GM12878 (cell line): ENCODE measurements around the gene CCNH. TPM values are rescaled to one million over a fixed set of nuclear protein-coding genes. Genes with fewer than 3 reads are reported as not detected.

Source experiments
- ATAC-seq: fragments of 200-7000 bp; cut with Tn5 transposase; 3 replicates; pipeline ENCODE4 v1.9.1; 2020; ENCODE audit warnings: mild to moderate bottlenecking, moderate library complexity
- Bru-seq: library from RNA; stranded (reverse); fragments of 400-500 nt; gene quantifications from one replicate; lab custom pipeline; 2021; lab: Mats Ljungman, UMichigan
- BruChase-seq, 2 experiments: library from RNA; stranded (reverse); fragments of 400-500 nt; gene quantifications; one replicate each; lab custom pipeline; 2021; lab: Mats Ljungman, UMichigan
- BruUV-seq: library from RNA; stranded (reverse); fragments of 400-500 nt; replicated peaks from 2 replicates; lab custom pipeline; 2021; lab: Mats Ljungman, UMichigan
- CTCF ChIA-PET: fragments of 300-600 bp; sonication (Branson Sonifier 250); formaldehyde crosslinking; extraction: SDS; loops from one replicate; lab custom pipeline; 2021; ENCODE audit warnings: inconsistent platforms; lab: Yijun Ruan, JAX
- POLR2A ChIA-PET: fragments of 350-600 bp; formaldehyde crosslinking; extraction: SDS; loops from one replicate; lab custom pipeline; 2021; ENCODE audit warnings: inconsistent platforms; lab: Charles Lee
- RAD21 ChIA-PET: fragments of 300-600 bp; sonication (Branson Sonifier 250); formaldehyde crosslinking; loops from one replicate; lab custom pipeline; 2023; ENCODE audit warnings: antibody characterized with exemption; ENCODE audit not compliant: unreplicated experiment; lab: Charles Lee
- SMC1A ChIA-PET: fragments of 300-600 bp; sonication (Branson Sonifier 250); formaldehyde crosslinking; loops from one replicate; lab custom pipeline; 2023; ENCODE audit not compliant: unreplicated experiment, uncharacterized antibody; lab: Charles Lee
- DNase-seq: peaks from one replicate; pipeline ENCODE4 v3.0.0-alpha.2; 2011; ENCODE audit warnings: low read depth, low spot score
- FAIRE-seq: peaks from 3 replicates; lab custom pipeline; 2011; peaks lifted over from hg19 to GRCh38; lab: Jason Lieb, UNC
- H2AFZ ChIP-seq: 2 replicates; pipeline ENCODE4 v1.6.0; 2011; ENCODE audit warnings: low read depth, low read length, control low read depth; ENCODE audit not compliant: control insufficient read depth
- H3K27ac ChIP-seq: 2 replicates; pipeline ENCODE4 v1.5.1; 2011; ENCODE audit warnings: control low read depth; ENCODE audit not compliant: control insufficient read depth, insufficient read depth
- H3K27me3 ChIP-seq, 2 experiments: replicated peaks in 1 of 2; 2 replicates each; pipeline versions ENCODE4 v1.6.0 to v1.6.1; 2011; ENCODE audit warnings: low read length in 1 of 2; ENCODE audit not compliant: control insufficient read depth in 2 of 2, insufficient read depth in 2 of 2
- H3K36me3 ChIP-seq, 2 experiments: 2 replicates each; pipeline ENCODE4 v1.5.1; 2011; ENCODE audit warnings: low read length in 1 of 2; ENCODE audit not compliant: control insufficient read depth in 2 of 2, insufficient read depth in 2 of 2
- H3K4me1 ChIP-seq: 2 replicates; pipeline ENCODE4 v1.6.1; 2011; ENCODE audit warnings: mild to moderate bottlenecking, low read length, moderate library complexity, mixed read lengths; ENCODE audit not compliant: control insufficient read depth, insufficient read depth
- H3K4me2 ChIP-seq: 2 replicates; pipeline ENCODE4 v1.6.0; 2011; ENCODE audit warnings: control low read depth; ENCODE audit not compliant: control insufficient read depth, insufficient read depth
- H3K4me3 ChIP-seq: fragments of 200-600 bp; sonication (generic); 2 replicates; pipeline ENCODE4 v1.5.1; 2016
- H3K79me2 ChIP-seq: 2 replicates; pipeline ENCODE4 v1.6.0; 2011; ENCODE audit warnings: low read length; ENCODE audit not compliant: control insufficient read depth, insufficient read depth
- H3K9ac ChIP-seq: 2 replicates; pipeline ENCODE4 v1.8.0; 2011; ENCODE audit warnings: low read length, control low read depth, mixed read lengths; ENCODE audit not compliant: control insufficient read depth, insufficient read depth
- H3K9me3 ChIP-seq: replicated peaks from 3 replicates; pipeline ENCODE4 v1.5.1; 2011; ENCODE audit warnings: mild to moderate bottlenecking, low read length; ENCODE audit not compliant: control insufficient read depth, insufficient read depth
- H4K20me1 ChIP-seq: 2 replicates; pipeline ENCODE4 v1.6.0; 2011; ENCODE audit not compliant: control insufficient read depth, insufficient read depth
- CREB1 ChIP-seq: IDR thresholded peaks from 2 replicates; pipeline ENCODE4 v1.6.1; 2012; ENCODE audit warnings: low read depth, mild to moderate bottlenecking, inconsistent platforms
- ESRRA ChIP-seq: IDR thresholded peaks from 2 replicates; pipeline ENCODE4 v1.6.1; 2012; ENCODE audit warnings: mild to moderate bottlenecking, low read length, improper control_type of control experiment
- ETV6 ChIP-seq, 2 experiments: fragments of 450-650 bp in 1 of 2; IDR thresholded peaks in 1 of 2; conservative IDR thresholded peaks in 1 of 2; 2 replicates each; pipeline ENCODE4 v1.6.1; 2014; ENCODE audit warnings: antibody characterized with exemption in 1 of 2, borderline replicate concordance in 1 of 2, low read depth in 1 of 2, mild to moderate bottlenecking in 1 of 2, moderate library complexity in 1 of 2
- HDGF ChIP-seq: fragments of 450-650 bp; IDR thresholded peaks from 2 replicates; pipeline ENCODE4 v1.6.1; 2016; ENCODE audit warnings: antibody characterized with exemption
- NFXL1 ChIP-seq: fragments of 450-650 bp; IDR thresholded peaks from 2 replicates; pipeline ENCODE4 v1.6.1; 2017; ENCODE audit warnings: antibody characterized with exemption, mild to moderate bottlenecking, borderline replicate concordance
- PAX8 ChIP-seq: fragments of 450-650 bp; IDR thresholded peaks from 2 replicates; pipeline ENCODE4 v1.6.1; 2017; ENCODE audit warnings: mild to moderate bottlenecking, moderate library complexity
- YY1 ChIP-seq: IDR thresholded peaks from 2 replicates; pipeline ENCODE4 v1.6.1; 2011; ENCODE audit warnings: low read depth, mild to moderate bottlenecking, low read length
- ZBED1 ChIP-seq: IDR thresholded peaks from 2 replicates; pipeline ENCODE4 v1.6.1; 2016; ENCODE audit warnings: borderline replicate concordance
- WGBS: methylation state at CpG from one replicate; pipeline ENCODE4 v1.1.6; 2016; ENCODE audit warnings: low lambda C conversion rate; ENCODE audit not compliant: insufficient replicate concordance, insufficient coverage; ENCODE audit errors: missing lambda C conversion rate; 5-methylcytosine and 5-hydroxymethylcytosine counted together
- in situ Hi-C: fragments of 300-500 bp; cut with MboI; formaldehyde crosslinking; loops from 9 replicates; pipeline ENCODE4 v1.14.3; 2018; ENCODE audit warnings: mixed read lengths
- intact Hi-C: fragments of 100-400 bp; cut with micrococcal nuclease; formaldehyde crosslinking; loops from one replicate; pipeline ENCODE4 v1.14.2; 2022; ENCODE audit not compliant: unreplicated experiment
- long read RNA-seq, 2 experiments: library from polyadenylated mRNA; unstranded; transcript quantifications; one replicate each; pipeline ENCODE4 v2.0.0, GENCODE V29; 2019 to 2020
- polyA minus RNA-seq, 3 experiments: library from RNA; depleted of rRNA, polyadenylated mRNA; stranded (reverse); fragments of >200 nt; gene quantifications; 2 replicates each; pipeline ENCODE4 v1.2.3, GENCODE V29; 2011
- polyA plus RNA-seq, 11 experiments: library from polyadenylated mRNA; depleted of rRNA in 4 of 11; unstranded in 6 of 11; stranded (reverse) in 5 of 11; fragments of >200 nt; fragmentation: Nextera tagmentation in 4 of 11; fragmentation: Illumina TruSeq in 1 of 11; extraction: Ambion mirVana in 4 of 11; extraction: Trizol in 1 of 11; gene quantifications; 1 replicate in 1 of 11; 2 replicates in 10 of 11; pipeline versions ENCODE4 v1.2.1 to v1.2.3, GENCODE V29; 2011 to 2016; ENCODE audit warnings: inconsistent platforms in 2 of 11, missing spikeins in 2 of 11, low read depth in 1 of 11
- total RNA-seq, 4 experiments: library from RNA; depleted of rRNA in 3 of 4; stranded (reverse); fragments of >200 nt in 3 of 4; fragmentation: Illumina TruSeq in 1 of 4; extraction: Trizol in 1 of 4; gene quantifications; 2 replicates each; pipeline versions ENCODE4 v1.2.1 to v1.2.3, GENCODE V29; 2013 to 2021
- TF ChIP-seq, protein P1 (sequence below): fragments of 450-650 bp; IDR thresholded peaks from 2 replicates; pipeline ENCODE4 v1.6.1; 2017; ENCODE audit warnings: mild to moderate bottlenecking
- TF ChIP-seq, protein P2 (sequence below): fragments of 450-650 bp; IDR thresholded peaks from 2 replicates; pipeline ENCODE4 v1.6.1; 2017; ENCODE audit warnings: low read depth, mild to moderate bottlenecking, moderate library complexity
- TF ChIP-seq, protein P3 (sequence below): fragments of 450-650 bp; IDR thresholded peaks from 2 replicates; pipeline ENCODE4 v1.6.1; 2017; ENCODE audit warnings: mild to moderate bottlenecking, low read depth, inconsistent platforms; ENCODE audit not compliant: poor library complexity, severe bottlenecking

Gene CCNH
- total RNA-seq (2013; cell fraction: nucleolus; rRNA removed), result 238 and 249 TPM in 2 replicates
- total RNA-seq (2014; rRNA removed), result 77.2 and 88.9 TPM in 2 replicates
- 92.5 and 94.5 TPM in 2 replicates for total RNA-seq (2014; rRNA removed; fragmentation: Illumina TruSeq; extraction: Trizol)
- total RNA-seq (2021), result 43.9 and 46.8 TPM in 2 replicates
- 20.0 TPM for polyA plus RNA-seq (2011; ENCODE audit: low read depth)
- polyA plus RNA-seq (2011; rRNA removed), result 73.8 and 103 TPM in 2 replicates
- 44.3 and 45.5 TPM in 2 replicates for polyA plus RNA-seq (2011; cell fraction: cytosol; rRNA removed)
- polyA plus RNA-seq (2011; cell fraction: nucleus; rRNA removed), result 64.4 and 64.6 TPM in 2 replicates
- polyA plus RNA-seq (2012), result 36.2 and 37.1 TPM in 2 replicates
- polyA plus RNA-seq (2014; fragmentation: Illumina TruSeq; extraction: Trizol), result 85.5 and 102 TPM in 2 replicates
- 100 to 1,000 TPM; 110 to 116 TPM for polyA plus RNA-seq (2014; fragmentation: Nextera tagmentation; extraction: Ambion mirVana)
- 61.4 and 72.7 TPM in 2 replicates for polyA plus RNA-seq (2014; rRNA removed)
- polyA plus RNA-seq (2016; fragmentation: Nextera tagmentation; extraction: Ambion mirVana), result 10 to 100 TPM; 76.5 to 88.3 TPM
- 105 and 113 TPM in 2 replicates for polyA minus RNA-seq (2011; rRNA and poly(A)+ RNA removed)
- 16.3 and 31.5 TPM in 2 replicates for polyA minus RNA-seq (2011; cell fraction: cytosol; rRNA and poly(A)+ RNA removed)
- 155 and 236 TPM in 2 replicates for polyA minus RNA-seq (2011; cell fraction: nucleus; rRNA and poly(A)+ RNA removed)
- percentile 95 among the genes with signal in this experiment for Bru-seq, nascent RNA
- percentile 73 among the genes with signal in this experiment for BruChase-seq, experiment 1, labeled RNA remaining after a 6-hour chase
- BruChase-seq, experiment 2, labeled RNA remaining after a 2-hour chase, result percentile 82 among the genes with signal in this experiment
- long read RNA-seq, experiment 1, transcript CCNH-201 (9 exons, 1,378 nt), result major isoform, 42 of 49 reads
- long read RNA-seq, experiment 1, partial matches to known transcripts, result 0 of 49 reads
- long read RNA-seq, experiment 1, other reads (novel, unspliced or antisense), result 5 of 49 reads
- long read RNA-seq, experiment 2, transcript CCNH-201 (9 exons, 1,378 nt), result major isoform, 222 of 286 reads
- long read RNA-seq, experiment 2, transcript CCNH-203 (9 exons, 1,497 nt), result minor isoform, 18 of 286 reads
- long read RNA-seq, experiment 2, partial matches to known transcripts, result 8 of 286 reads
- long read RNA-seq, experiment 2, other reads (novel, unspliced or antisense), result 37 of 286 reads

DNA sequence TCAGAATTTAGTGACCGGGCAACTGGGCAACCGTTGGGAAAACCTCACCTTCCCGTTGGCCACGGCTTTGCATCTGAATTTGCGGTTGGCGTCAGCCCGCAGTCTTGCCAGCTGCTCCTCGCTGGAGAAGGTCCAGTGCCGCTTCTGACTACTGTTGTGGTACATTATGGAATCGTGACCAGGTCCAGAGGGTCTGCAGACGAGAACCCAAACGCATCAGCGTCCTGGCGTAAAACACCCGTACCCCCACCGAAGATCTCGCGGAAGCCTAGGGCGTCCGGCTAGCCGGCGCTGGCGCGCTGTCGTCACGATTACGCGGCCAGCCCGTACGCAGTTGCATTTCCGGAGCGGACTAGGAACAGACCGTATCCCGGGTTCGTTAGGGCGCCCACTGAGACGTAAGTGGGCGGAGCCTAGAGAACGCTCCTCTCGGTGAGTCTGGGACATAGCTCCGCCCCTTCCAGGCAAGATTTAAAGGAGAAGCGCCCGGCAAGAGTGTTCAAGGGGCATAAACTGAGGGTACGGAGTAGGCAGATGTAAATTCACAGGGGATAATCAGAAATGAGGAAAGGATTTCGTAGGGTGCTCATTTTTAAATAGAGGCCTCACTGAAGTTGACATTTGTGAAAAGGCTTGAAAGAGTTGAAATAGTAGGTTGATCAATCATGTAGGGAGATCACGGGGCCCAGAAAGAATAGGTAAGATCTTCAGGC lies at the start of gene CCNH:
TSS of gene CCNH (minus strand) at position 301 of the 713 bp plus-strand sequence. CDS start at position 165, 136 bp downstream.
- H3K79me2 ChIP-seq, result peaks cover 30% of the 10 kb centered on the region
- H3K9ac ChIP-seq, result peak within 1 kb of the TSS; percentile 93
- peak within 1 kb of the TSS; percentile 93 for H3K4me3 ChIP-seq
- H3K4me2 ChIP-seq, result peak within 1 kb of the TSS; percentile 82
- peak within 1 kb of the TSS; percentile 98 for H2AFZ ChIP-seq
- DNase-seq, result peak; percentile 93
- peak within 1 kb of the TSS; percentile 95 for H3K27ac ChIP-seq
- ChIA-PET POLR2A (interaction anchor here (1.0 to 1.3 kb wide), 5 partner anchors 10 to 342 kb away, joined by 3 read pairs; no protein-coding TSS in a partner anchor), SMC1A (interaction anchor here (0.7 to 2.3 kb wide), 9 partner anchors 8 to 444 kb away, joined by 3 to 10 read pairs (median 3); no protein-coding TSS in a partner anchor), CTCF (interaction anchor here (0.6 to 4.5 kb wide), 8 partner anchors 9 to 1278 kb away, joined by 3 to 45 read pairs (median 4); no protein-coding TSS in a partner anchor), RAD21 (interaction anchor here (0.6 to 3.7 kb wide), 4 partner anchors 13 to 171 kb away, joined by 3 to 17 read pairs (median 5); no protein-coding TSS in a partner anchor)
- peaks cover 0 to 11% of the 10 kb centered on the region in 2 experiments; a peak in 1 of 4 replicates for H3K36me3 ChIP-seq
- FAIRE-seq, result peak; percentile 89
- BruUV-seq, result no TSS peak
- in situ Hi-C loops (loop anchor here (10.0 to 25.0 kb wide), 2 partner anchors 800 to 1272 kb away; partner anchors contain the start of gene COX7C), intact Hi-C loops (loop anchor here (5.0 to 10.0 kb wide), 2 partner anchors 798 to 1255 kb away; partner anchors contain the start of gene COX7C)
- H3K4me1 ChIP-seq, result peaks cover 3% of the 10 kb centered on the region; the same call in 1 of the 2 replicates
- no peaks in the 10 kb centered on the region for H3K9me3 ChIP-seq
- ATAC-seq, result peak; percentile 95
- 1% methylated on average over 46 of the region's 46 CpGs for WGBS
- H4K20me1 ChIP-seq, result no peaks in the 10 kb centered on the region
- H3K27me3 ChIP-seq, result no peaks in the 10 kb centered on the region
- TF ChIP-seq NFXL1 (no peak), ETV6 (conservative IDR thresholded peaks at IDR 0.05 in 1 of 2, IDR thresholded peaks at IDR 0.05 in 1 of 2; ENCODE audit: borderline replicate concordance in 1 of 2, low read depth in 1 of 2) (no peak), PAX8 (no peak), CREB1 (peak; percentile 98), YY1 (0 out of 2 replicates have a peak, but pooled peaks have one; percentile 8), ESRRA (no peak), HDGF (peak; percentile 46; the same call in 1 of the 2 replicates), ZBED1 (no peak)
- TF ChIP-seq, protein P1, sequence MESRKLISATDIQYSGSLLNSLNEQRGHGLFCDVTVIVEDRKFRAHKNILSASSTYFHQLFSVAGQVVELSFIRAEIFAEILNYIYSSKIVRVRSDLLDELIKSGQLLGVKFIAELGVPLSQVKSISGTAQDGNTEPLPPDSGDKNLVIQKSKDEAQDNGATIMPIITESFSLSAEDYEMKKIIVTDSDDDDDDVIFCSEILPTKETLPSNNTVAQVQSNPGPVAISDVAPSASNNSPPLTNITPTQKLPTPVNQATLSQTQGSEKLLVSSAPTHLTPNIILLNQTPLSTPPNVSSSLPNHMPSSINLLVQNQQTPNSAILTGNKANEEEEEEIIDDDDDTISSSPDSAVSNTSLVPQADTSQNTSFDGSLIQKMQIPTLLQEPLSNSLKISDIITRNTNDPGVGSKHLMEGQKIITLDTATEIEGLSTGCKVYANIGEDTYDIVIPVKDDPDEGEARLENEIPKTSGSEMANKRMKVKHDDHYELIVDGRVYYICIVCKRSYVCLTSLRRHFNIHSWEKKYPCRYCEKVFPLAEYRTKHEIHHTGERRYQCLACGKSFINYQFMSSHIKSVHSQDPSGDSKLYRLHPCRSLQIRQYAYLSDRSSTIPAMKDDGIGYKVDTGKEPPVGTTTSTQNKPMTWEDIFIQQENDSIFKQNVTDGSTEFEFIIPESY, result no peak
- TF ChIP-seq, protein P2, sequence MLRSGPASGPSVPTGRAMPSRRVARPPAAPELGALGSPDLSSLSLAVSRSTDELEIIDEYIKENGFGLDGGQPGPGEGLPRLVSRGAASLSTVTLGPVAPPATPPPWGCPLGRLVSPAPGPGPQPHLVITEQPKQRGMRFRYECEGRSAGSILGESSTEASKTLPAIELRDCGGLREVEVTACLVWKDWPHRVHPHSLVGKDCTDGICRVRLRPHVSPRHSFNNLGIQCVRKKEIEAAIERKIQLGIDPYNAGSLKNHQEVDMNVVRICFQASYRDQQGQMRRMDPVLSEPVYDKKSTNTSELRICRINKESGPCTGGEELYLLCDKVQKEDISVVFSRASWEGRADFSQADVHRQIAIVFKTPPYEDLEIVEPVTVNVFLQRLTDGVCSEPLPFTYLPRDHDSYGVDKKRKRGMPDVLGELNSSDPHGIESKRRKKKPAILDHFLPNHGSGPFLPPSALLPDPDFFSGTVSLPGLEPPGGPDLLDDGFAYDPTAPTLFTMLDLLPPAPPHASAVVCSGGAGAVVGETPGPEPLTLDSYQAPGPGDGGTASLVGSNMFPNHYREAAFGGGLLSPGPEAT, result peak; percentile 81
- TF ChIP-seq, protein P3, sequence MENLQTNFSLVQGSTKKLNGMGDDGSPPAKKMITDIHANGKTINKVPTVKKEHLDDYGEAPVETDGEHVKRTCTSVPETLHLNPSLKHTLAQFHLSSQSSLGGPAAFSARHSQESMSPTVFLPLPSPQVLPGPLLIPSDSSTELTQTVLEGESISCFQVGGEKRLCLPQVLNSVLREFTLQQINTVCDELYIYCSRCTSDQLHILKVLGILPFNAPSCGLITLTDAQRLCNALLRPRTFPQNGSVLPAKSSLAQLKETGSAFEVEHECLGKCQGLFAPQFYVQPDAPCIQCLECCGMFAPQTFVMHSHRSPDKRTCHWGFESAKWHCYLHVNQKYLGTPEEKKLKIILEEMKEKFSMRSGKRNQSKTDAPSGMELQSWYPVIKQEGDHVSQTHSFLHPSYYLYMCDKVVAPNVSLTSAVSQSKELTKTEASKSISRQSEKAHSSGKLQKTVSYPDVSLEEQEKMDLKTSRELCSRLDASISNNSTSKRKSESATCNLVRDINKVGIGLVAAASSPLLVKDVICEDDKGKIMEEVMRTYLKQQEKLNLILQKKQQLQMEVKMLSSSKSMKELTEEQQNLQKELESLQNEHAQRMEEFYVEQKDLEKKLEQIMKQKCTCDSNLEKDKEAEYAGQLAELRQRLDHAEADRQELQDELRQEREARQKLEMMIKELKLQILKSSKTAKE, result no peak
